ENCODE results near the gene EIF3J.

Gene EIF3J

GRCh38 chr15:44569316-44569715 lies 32.4 kb downstream of the EIF3J start:
- H3K36me3 ChIP-seq (ENCODE audit: control insufficient read depth in 1 of 2, insufficient read depth in 2 of 2, low read length in 2 of 2) = peaks cover 39 to 49% of the 10 kb centered on the region in 2 experiments
- no peak overlapping the region for H3K23ac ChIP-seq (ENCODE audit: low read length)
- no peak overlapping the region for H3K9ac ChIP-seq (ENCODE audit: low read length)
- peaks cover 12% of the 10 kb centered on the region for H3K9me3 ChIP-seq (ENCODE audit: insufficient read depth, low read depth, low read length)
- no peak overlapping the region for H3K18ac ChIP-seq (ENCODE audit: low read length)
- H3K79me2 ChIP-seq (ENCODE audit: control insufficient read depth, insufficient read depth, low read length, poor library complexity) = no peaks in the 10 kb centered on the region
- H3K4me2 ChIP-seq (ENCODE audit: low read length) = no peak overlapping the region
- no peak overlapping the region for H4K12ac ChIP-seq (ENCODE audit: low read depth, low read length)
- H3K27me3 ChIP-seq (ENCODE audit: insufficient read depth, low read length) = no peaks in the 10 kb centered on the region
- WGBS (ENCODE audit: extremely low coverage, insufficient coverage, insufficient read length) = no CpG with 5 or more reads among the region's 4 CpGs
- H4K91ac ChIP-seq (ENCODE audit: low read depth, low read length) = no peak overlapping the region
- H2AK5ac ChIP-seq (ENCODE audit: low read length) = no peak overlapping the region
- H3K4ac ChIP-seq (ENCODE audit: low read depth, low read length) = no peak overlapping the region
- no peak overlapping the region for H2BK120ac ChIP-seq (ENCODE audit: insufficient read depth, low read length, poor library complexity)
- H2BK5ac ChIP-seq (ENCODE audit: low read depth, low read length, poor library complexity) = no peak overlapping the region
- H3K79me1 ChIP-seq (ENCODE audit: low read length) = peaks cover 2% of the 10 kb centered on the region
- no peak overlapping the region for H2AFZ ChIP-seq (ENCODE audit: insufficient read depth, low read length, poor library complexity)
- H3K27ac ChIP-seq (ENCODE audit: low read depth, low read length) = no peak overlapping the region
- H3K14ac ChIP-seq (ENCODE audit: low read length) = no peak overlapping the region
- no peak for DNase-seq
- no peak overlapping the region for H3K4me3 ChIP-seq (ENCODE audit: low read depth, low read length)
- no peak overlapping the region for H2BK12ac ChIP-seq (ENCODE audit: low read length)
- no peak overlapping the region for H4K8ac ChIP-seq (ENCODE audit: low read depth, low read length)
- peaks cover 3% of the 10 kb centered on the region in 2 experiments for H3K4me1 ChIP-seq (ENCODE audit: control insufficient read depth in 1 of 2, insufficient read depth in 2 of 2, low read length in 2 of 2)

- no peak overlapping the region for H2BK12ac ChIP-seq (ENCODE audit: low read length)
- peaks cover 6% of the 10 kb centered on the region for H3K9me3 ChIP-seq (ENCODE audit: insufficient read depth, low read depth, low read length)
- DNase-seq = no peak
- no peak overlapping the region for H3K14ac ChIP-seq (ENCODE audit: low read length)
- H4K91ac ChIP-seq (ENCODE audit: low read depth, low read length) = no peak overlapping the region
- H3K27ac ChIP-seq (ENCODE audit: low read depth, low read length) = no peak overlapping the region
- H2BK5ac ChIP-seq (ENCODE audit: low read depth, low read length, poor library complexity) = no peak overlapping the region
- H3K9ac ChIP-seq (ENCODE audit: low read length) = no peak overlapping the region
- no peak overlapping the region for H2BK120ac ChIP-seq (ENCODE audit: insufficient read depth, low read length, poor library complexity)
- H3K4me2 ChIP-seq (ENCODE audit: low read length) = no peak overlapping the region
- peaks cover 3% of the 10 kb centered on the region in 2 experiments for H3K4me1 ChIP-seq (ENCODE audit: control insufficient read depth in 1 of 2, insufficient read depth in 2 of 2, low read length in 2 of 2)
- peaks cover 33 to 43% of the 10 kb centered on the region in 2 experiments for H3K36me3 ChIP-seq (ENCODE audit: control insufficient read depth in 1 of 2, insufficient read depth in 2 of 2, low read length in 2 of 2)
- no peak overlapping the region for H4K12ac ChIP-seq (ENCODE audit: low read depth, low read length)
- H3K27me3 ChIP-seq (ENCODE audit: insufficient read depth, low read length) = no peaks in the 10 kb centered on the region
- H3K79me2 ChIP-seq (ENCODE audit: control insufficient read depth, insufficient read depth, low read length, poor library complexity) = no peaks in the 10 kb centered on the region
- no peak overlapping the region for H4K8ac ChIP-seq (ENCODE audit: low read depth, low read length)
- no CpG with 5 or more reads among the region's 4 CpGs for WGBS (ENCODE audit: extremely low coverage, insufficient coverage, insufficient read length)
- no peak overlapping the region for H3K4ac ChIP-seq (ENCODE audit: low read depth, low read length)
- no peak overlapping the region for H3K18ac ChIP-seq (ENCODE audit: low read length)
- H2AK5ac ChIP-seq (ENCODE audit: low read length) = no peak overlapping the region
- H2AFZ ChIP-seq (ENCODE audit: insufficient read depth, low read length, poor library complexity) = no peak overlapping the region
- peaks cover 2% of the 10 kb centered on the region for H3K79me1 ChIP-seq (ENCODE audit: low read length)
- H3K4me3 ChIP-seq (ENCODE audit: low read depth, low read length) = no peak overlapping the region
- H3K23ac ChIP-seq (ENCODE audit: low read length) = no peak overlapping the region
Measured at GRCh38 chr15:44570361-44570760, 33.4 kb downstream of the EIF3J start.

- Histone ChIP-seq H3K9me3 (ENCODE audit: insufficient read depth, low read depth, low read length) (no peaks in the 10 kb centered on the region), H2BK120ac (ENCODE audit: insufficient read depth, low read length, poor library complexity) (no peak overlapping the region), H3K4me1 (ENCODE audit: control insufficient read depth in 1 of 2, insufficient read depth in 2 of 2, low read length in 2 of 2) (no peaks in the 10 kb centered on the region), H4K8ac (ENCODE audit: low read depth, low read length) (no peak overlapping the region), H3K14ac (ENCODE audit: low read length) (no peak overlapping the region), H3K36me3 (ENCODE audit: control insufficient read depth in 1 of 2, insufficient read depth in 2 of 2, low read length in 2 of 2) (peaks cover 21 to 23% of the 10 kb centered on the region in 2 experiments), H3K27ac (ENCODE audit: low read depth, low read length) (no peak overlapping the region), H2BK12ac (ENCODE audit: low read length) (no peak overlapping the region), H3K9ac (ENCODE audit: low read length) (no peak overlapping the region), H3K23ac (ENCODE audit: low read length) (no peak overlapping the region), H2AK5ac (ENCODE audit: low read length) (no peak overlapping the region), H3K79me1 (ENCODE audit: low read length) (no peaks in the 10 kb centered on the region), H3K79me2 (ENCODE audit: control insufficient read depth, insufficient read depth, low read length, poor library complexity) (no peaks in the 10 kb centered on the region), H4K91ac (ENCODE audit: low read depth, low read length) (no peak overlapping the region), H4K12ac (ENCODE audit: low read depth, low read length) (no peak overlapping the region), H3K18ac (ENCODE audit: low read length) (no peak overlapping the region), H2BK5ac (ENCODE audit: low read depth, low read length, poor library complexity) (no peak overlapping the region), H3K4me3 (ENCODE audit: low read depth, low read length) (no peak overlapping the region), H3K4me2 (ENCODE audit: low read length) (no peak overlapping the region), H2AFZ (ENCODE audit: insufficient read depth, low read length, poor library complexity) (no peak overlapping the region), H3K27me3 (ENCODE audit: insufficient read depth, low read length) (no peaks in the 10 kb centered on the region), H3K4ac (ENCODE audit: low read depth, low read length) (no peak overlapping the region)
- DNase-seq = no peak
- no CpG with 5 or more reads among the region's 6 CpGs for WGBS (ENCODE audit: extremely low coverage, insufficient coverage, insufficient read length)
Measured at GRCh38 chr15:44573386-44573785, 36.4 kb downstream of the EIF3J start.

GRCh38 chr15:44574734-44575133 lies 37.8 kb downstream of the EIF3J start:
- H3K27ac ChIP-seq (ENCODE audit: low read depth, low read length) = no peak overlapping the region
- no peak overlapping the region for H4K8ac ChIP-seq (ENCODE audit: low read depth, low read length)
- H3K4me3 ChIP-seq (ENCODE audit: low read depth, low read length) = no peak overlapping the region
- H3K4me2 ChIP-seq (ENCODE audit: low read length) = no peak overlapping the region
- no peak overlapping the region for H2AFZ ChIP-seq (ENCODE audit: insufficient read depth, low read length, poor library complexity)
- H2AK5ac ChIP-seq (ENCODE audit: low read length) = no peak overlapping the region
- H3K9ac ChIP-seq (ENCODE audit: low read length) = no peak overlapping the region
- H4K91ac ChIP-seq (ENCODE audit: low read depth, low read length) = no peak overlapping the region
- no peak overlapping the region for H2BK12ac ChIP-seq (ENCODE audit: low read length)
- H2BK120ac ChIP-seq (ENCODE audit: insufficient read depth, low read length, poor library complexity) = no peak overlapping the region
- H3K4ac ChIP-seq (ENCODE audit: low read depth, low read length) = no peak overlapping the region
- H3K79me1 ChIP-seq (ENCODE audit: low read length) = no peaks in the 10 kb centered on the region
- peaks cover 19 to 20% of the 10 kb centered on the region in 2 experiments for H3K36me3 ChIP-seq (ENCODE audit: control insufficient read depth in 1 of 2, insufficient read depth in 2 of 2, low read length in 2 of 2)
- WGBS (ENCODE audit: extremely low coverage, insufficient coverage, insufficient read length) = no CpG with 5 or more reads among the region's 1 CpG
- no peaks in the 10 kb centered on the region for H3K9me3 ChIP-seq (ENCODE audit: insufficient read depth, low read depth, low read length)
- no peak overlapping the region for H2BK5ac ChIP-seq (ENCODE audit: low read depth, low read length, poor library complexity)
- no peak overlapping the region for H3K18ac ChIP-seq (ENCODE audit: low read length)
- H3K23ac ChIP-seq (ENCODE audit: low read length) = no peak overlapping the region
- no peak for DNase-seq
- no peaks in the 10 kb centered on the region for H3K79me2 ChIP-seq (ENCODE audit: control insufficient read depth, insufficient read depth, low read length, poor library complexity)
- no peaks in the 10 kb centered on the region for H3K27me3 ChIP-seq (ENCODE audit: insufficient read depth, low read length)
- H3K4me1 ChIP-seq (ENCODE audit: control insufficient read depth in 1 of 2, insufficient read depth in 2 of 2, low read length in 2 of 2) = no peaks in the 10 kb centered on the region
- no peak overlapping the region for H3K14ac ChIP-seq (ENCODE audit: low read length)
- H4K12ac ChIP-seq (ENCODE audit: low read depth, low read length) = no peak overlapping the region
